Measurements from ENCODE around the gene TRIML1. TPM values are rescaled to one million over a fixed set of nuclear protein-coding genes. Genes with fewer than 3 reads are reported as not detected.

Gene TRIML1
- total and polyA plus RNA-seq, 2 of the 8 experiments (the other 6 are each of a cell fraction or from before 2014, with no cell fraction given): not detected

GRCh38 chr4:188147776-188148175 is 8.5 kb downstream of the TRIML1 start:
- Histone ChIP-seq H3K4me2 (ENCODE audit: insufficient read depth in 1 of 2, low read depth in 2 of 2, low read length in 2 of 2) (no peak overlapping the region), H3K27me3 (replicated peaks in 1 of 4; ENCODE audit: control insufficient read depth in 3 of 4, extremely low read depth in 1 of 4, insufficient read depth in 3 of 4, low read length in 3 of 4) (no peaks in the 10 kb centered on the region), H3K14ac (ENCODE audit: insufficient read length) (no peak overlapping the region), H2BK20ac (ENCODE audit: low read length) (no peak overlapping the region), H2BK12ac (ENCODE audit: low read depth, low read length) (no peak overlapping the region), H3K9me3 (ENCODE audit: insufficient read depth in 2 of 2, low read depth in 1 of 2, low read length in 1 of 2) (no peaks in the 10 kb centered on the region), H3K27ac (ENCODE audit: low read depth, low read length) (no peak overlapping the region), H4K20me1 (replicated peaks in 1 of 2; ENCODE audit: control insufficient read depth in 1 of 2, insufficient read depth in 2 of 2, low read length in 2 of 2) (no peaks in the 10 kb centered on the region), H3K9ac (replicated peaks in 1 of 4; ENCODE audit: extremely low read depth in 1 of 4, low read depth in 3 of 4, low read length in 3 of 4) (no peak overlapping the region), H3K56ac (replicated peaks; ENCODE audit: insufficient read length, low read depth, low read length) (no peak overlapping the region), H3K18ac (ENCODE audit: extremely low read depth, low read length) (no peak overlapping the region), H3K79me2 (ENCODE audit: control insufficient read depth in 1 of 2, insufficient read depth in 2 of 2, low read length in 2 of 2) (no peaks in the 10 kb centered on the region), H3K23me2 (ENCODE audit: low read depth, low read length) (no peaks in the 10 kb centered on the region), H3K23ac (ENCODE audit: insufficient read length) (no peak overlapping the region), H3K4ac (replicated peaks; ENCODE audit: insufficient read length, low read depth, low read length) (no peak overlapping the region), H3K4me3 (ENCODE audit: extremely low read depth in 1 of 4, insufficient read depth in 2 of 4, low read depth in 3 of 4, low read length in 4 of 4) (no peak overlapping the region), H2AK5ac (ENCODE audit: low read depth, low read length) (no peak overlapping the region), H4K91ac (replicated peaks; ENCODE audit: insufficient read length, low read length) (no peak overlapping the region), H2BK5ac (ENCODE audit: low read depth, low read length) (no peak overlapping the region), H3K36me3 (ENCODE audit: control insufficient read depth in 2 of 4, insufficient read depth in 4 of 4, low read length in 3 of 4) (no peaks in the 10 kb centered on the region), H2BK15ac (ENCODE audit: low read length) (no peak overlapping the region), H2AFZ (ENCODE audit: low read length) (no peak overlapping the region), H3K79me1 (ENCODE audit: low read depth, low read length) (no peaks in the 10 kb centered on the region), H4K8ac (ENCODE audit: extremely low read depth, insufficient read depth, low read length) (no peak overlapping the region), H4K5ac (ENCODE audit: insufficient read length, low read depth, low read length) (no peak overlapping the region), H2BK120ac (replicated peaks; ENCODE audit: low read depth, low read length) (no peak overlapping the region), H3K4me1 (replicated peaks in 1 of 4; ENCODE audit: control insufficient read depth in 3 of 4, insufficient read depth in 4 of 4, low read length in 3 of 4) (no peaks in the 10 kb centered on the region)
- ChIA-PET CTCF (ENCODE audit: partially characterized antibody) (interaction anchor here (0.9 to 1.2 kb wide), 3 partner anchors 39 to 242 kb away, joined by 4 to 8 read pairs (median 4); no protein-coding TSS in a partner anchor), POLR2A (ENCODE audit: partially characterized antibody) (interaction anchor here (0.6 kb wide), 1 partner anchor 35 kb away, joined by 3 read pairs; no protein-coding TSS in a partner anchor)
- no peak for TF ChIP-seq USF2 (IDR thresholded peaks at IDR 0.05; ENCODE audit: low read length)
- TF ChIP-seq TCF12 (IDR thresholded peaks at IDR 0.05; ENCODE audit: low read depth, low read length): no peak
- no peak for TF ChIP-seq RFX5 (IDR thresholded peaks at IDR 0.05; ENCODE audit: borderline replicate concordance, low read depth, low read length)
- 95% methylated on average over 6 of the region's 6 CpGs; no CpG with 5 or more reads in 1 of the 2 experiments for WGBS, 2 experiments (ENCODE audit: extremely low coverage in 1 of 2, insufficient coverage in 1 of 2, insufficient read length in 1 of 2, insufficient replicate concordance in 2 of 2, low coverage in 1 of 2, low lambda C conversion rate in 2 of 2, missing lambda C conversion rate in 1 of 2)
- DNase-seq (ENCODE audit: low read depth in 1 of 2, low spot score in 2 of 2): no peak
- no peak for FAIRE-seq

Measured in H1 (cell line).